CD4-positive, alpha-beta T cell treated with Interleukin-12 subunit alpha and Interleukin-12 subunit beta, for 1 hour (primary cell): ENCODE measurements around the gene TRIM44.

Experiments
- DNase-seq: peaks from one replicate; pipeline ENCODE4 v3.0.0-alpha.2; 2020

TRIM44 gene

DNA sequence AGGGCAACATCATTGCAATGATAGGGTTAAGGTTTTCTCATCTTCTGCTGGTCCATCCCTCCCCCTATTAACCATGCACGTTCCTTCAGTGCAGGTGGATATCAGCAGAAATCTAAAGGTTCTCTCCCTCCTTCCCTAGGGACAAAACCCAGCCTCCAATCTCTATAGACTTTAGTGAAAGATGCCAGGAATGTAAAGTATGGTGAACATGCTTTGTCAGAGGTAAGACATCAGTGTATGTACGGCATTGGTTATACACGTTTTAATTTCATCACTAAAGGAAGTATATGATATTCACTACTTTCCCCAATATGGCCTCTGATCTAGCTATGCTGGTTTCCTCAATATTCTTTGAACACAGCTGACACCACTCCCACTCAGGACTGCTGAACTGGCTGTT, 200.1 kb downstream of the TRIM44 start:
- no peak for DNase-seq

DNA sequence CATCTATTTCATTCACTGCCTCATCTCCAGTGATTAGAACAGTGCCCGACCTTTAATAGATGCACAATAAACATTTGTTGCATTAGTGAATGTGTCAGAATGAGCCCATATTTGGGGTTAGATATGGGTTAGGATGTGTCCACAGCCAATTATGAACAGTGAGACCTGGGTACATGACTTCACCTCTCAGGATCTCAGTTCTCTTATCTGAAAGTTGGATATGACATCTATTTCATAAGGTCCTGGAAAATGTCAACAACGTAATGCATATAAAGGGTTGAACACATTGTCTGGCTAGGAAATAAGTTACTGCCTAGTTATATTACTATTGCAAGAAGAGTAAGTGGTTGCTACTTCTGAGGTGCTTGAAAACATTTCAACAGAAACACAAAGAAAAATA, 201.6 kb downstream of the TRIM44 start:
- no peak for DNase-seq

DNA sequence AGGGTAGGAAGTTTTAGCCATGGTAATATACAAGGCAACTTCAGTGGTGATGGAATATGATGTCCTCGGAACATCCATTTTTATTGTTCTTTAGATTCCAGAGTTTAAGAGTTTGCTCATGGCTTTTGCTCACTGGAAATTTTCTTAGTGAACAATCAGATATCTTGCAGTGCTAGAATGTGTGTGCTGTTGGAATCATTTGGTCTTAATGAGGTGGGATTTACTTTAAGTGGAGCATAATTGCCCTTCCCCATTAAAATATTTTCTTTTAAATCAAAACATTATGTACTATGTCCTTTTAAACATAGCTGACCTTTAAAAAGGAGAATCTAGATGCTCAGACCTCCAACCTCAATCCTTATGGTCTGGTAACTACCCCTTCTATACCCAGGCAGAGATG, 204.0 kb downstream of the TRIM44 start:
- no peak for DNase-seq
